SK-N-SH treated with all-trans-retinoic acid at 6 μM for 48 hours (cell line): ENCODE data around the gene NUP133.

Experiments used
- ATAC-seq: fragments of 200-7000 bp; cut with Tn5 transposase; 3 replicates; pipeline ENCODE4 v1.9.1; 2020; ENCODE audit warnings: mild to moderate bottlenecking, moderate library complexity
- ARNTL ChIP-seq: fragments of 450-650 bp; formaldehyde crosslinking; IDR thresholded peaks from 2 replicates; pipeline ENCODE4 v1.5.0; 2020; ENCODE audit warnings: low read depth, mild to moderate bottlenecking, moderate library complexity, borderline replicate concordance
- BACH2 ChIP-seq: fragments of 250-450 bp; sonication (Bioruptor Pico); IDR thresholded peaks from 2 replicates; pipeline ENCODE4 v1.9.0; 2021; ENCODE audit warnings: mild to moderate bottlenecking, borderline replicate concordance
- CREB5 ChIP-seq: fragments of 250-450 bp; sonication (Bioruptor Pico); IDR thresholded peaks from 2 replicates; pipeline ENCODE4 v1.5.1; 2020; ENCODE audit warnings: low read depth, mild to moderate bottlenecking, moderate library complexity
- CSDC2 ChIP-seq: fragments of 250-450 bp; sonication (Bioruptor Pico); IDR thresholded peaks from 2 replicates; pipeline ENCODE4 v1.5.0; 2020; ENCODE audit warnings: mild to moderate bottlenecking, moderate library complexity
- CSRNP3 ChIP-seq: fragments of 250-450 bp; sonication (Bioruptor Pico); IDR thresholded peaks from 2 replicates; pipeline ENCODE4 v1.5.1; 2021; ENCODE audit warnings: mild to moderate bottlenecking, moderate library complexity
- ESRRG ChIP-seq: fragments of 250-450 bp; sonication (Bioruptor Pico); IDR thresholded peaks from 2 replicates; pipeline ENCODE4 v1.6.1; 2021; ENCODE audit warnings: mild to moderate bottlenecking
- GLIS3 ChIP-seq: fragments of 250-450 bp; sonication (Bioruptor Pico); IDR thresholded peaks from 2 replicates; pipeline ENCODE4 v1.5.0; 2020; ENCODE audit warnings: mild to moderate bottlenecking, moderate library complexity
- ISL1 ChIP-seq: fragments of 250-450 bp; sonication (Bioruptor Pico); IDR thresholded peaks from 2 replicates; pipeline ENCODE4 v2.1.2; 2022; ENCODE audit warnings: mild to moderate bottlenecking, moderate library complexity
- OSR1 ChIP-seq: fragments of 250-450 bp; sonication (Bioruptor Pico); IDR thresholded peaks from 2 replicates; pipeline ENCODE4 v1.8.0; 2022; ENCODE audit warnings: moderate library complexity, mild to moderate bottlenecking, inconsistent platforms
- PATZ1 ChIP-seq: fragments of 250-450 bp; sonication (Bioruptor Pico); IDR thresholded peaks from 2 replicates; pipeline ENCODE4 v1.8.0; 2020; ENCODE audit warnings: mild to moderate bottlenecking, moderate library complexity, borderline replicate concordance
- POU6F1 ChIP-seq: fragments of 250-450 bp; sonication (Bioruptor Pico); IDR thresholded peaks from 2 replicates; pipeline ENCODE4 v1.8.0; 2021; ENCODE audit warnings: low read depth, mild to moderate bottlenecking, moderate library complexity, borderline replicate concordance
- PPARA ChIP-seq: fragments of 250-450 bp; sonication (Bioruptor Pico); IDR thresholded peaks from 2 replicates; pipeline ENCODE4 v1.5.0; 2020; ENCODE audit warnings: mild to moderate bottlenecking, borderline replicate concordance
- RARB ChIP-seq: fragments of 250-450 bp; sonication (Bioruptor Pico); IDR thresholded peaks from 2 replicates; pipeline ENCODE4 v1.8.0; 2021; ENCODE audit warnings: mild to moderate bottlenecking, moderate library complexity
- SNAI2 ChIP-seq: fragments of 250-450 bp; sonication (Bioruptor Pico); IDR thresholded peaks from 2 replicates; pipeline ENCODE4 v1.5.0; 2020; ENCODE audit warnings: mild to moderate bottlenecking, moderate library complexity
- TCF4 ChIP-seq: fragments of 250-450 bp; sonication (Bioruptor Pico); IDR thresholded peaks from 2 replicates; pipeline ENCODE4 v1.8.0; 2021; ENCODE audit warnings: mild to moderate bottlenecking, moderate library complexity, borderline replicate concordance
- TOX ChIP-seq: fragments of 250-450 bp; sonication (Bioruptor Pico); IDR thresholded peaks from 2 replicates; pipeline ENCODE4 v1.8.0; 2021; ENCODE audit warnings: mild to moderate bottlenecking, moderate library complexity, borderline replicate concordance
- TSHZ2 ChIP-seq: fragments of 250-450 bp; sonication (Bioruptor Pico); IDR thresholded peaks from 2 replicates; pipeline ENCODE4 v1.5.0; 2020; ENCODE audit warnings: mild to moderate bottlenecking, moderate library complexity
- ZC3H10 ChIP-seq: fragments of 250-450 bp; sonication (Bioruptor Pico); IDR thresholded peaks from 2 replicates; pipeline ENCODE4 v1.5.1; 2021; ENCODE audit warnings: mild to moderate bottlenecking, moderate library complexity
- ZFP3 ChIP-seq: fragments of 250-450 bp; sonication (Bioruptor Pico); IDR thresholded peaks from 2 replicates; pipeline ENCODE4 v1.5.0; 2020; ENCODE audit warnings: mild to moderate bottlenecking, moderate library complexity
- ZFP30 ChIP-seq: fragments of 450-650 bp; formaldehyde crosslinking; IDR thresholded peaks from 2 replicates; pipeline ENCODE4 v1.5.0; 2022; ENCODE audit warnings: mild to moderate bottlenecking, moderate library complexity
- ZNF70 ChIP-seq: fragments of 450-650 bp; formaldehyde crosslinking; IDR thresholded peaks from 2 replicates; pipeline ENCODE4 v1.5.0; 2020; ENCODE audit warnings: mild to moderate bottlenecking, moderate library complexity
- ZNF8 ChIP-seq: fragments of 450-650 bp; formaldehyde crosslinking; IDR thresholded peaks from 2 replicates; pipeline ENCODE4 v1.5.0; 2020; ENCODE audit warnings: mild to moderate bottlenecking, moderate library complexity

The NUP133 gene

GRCh38 chr1:229456016-229456415, 52.1 kb downstream of the NUP133 start:
- TF ChIP-seq SNAI2 (CRISPR knock-in tag) = no peak
- TF ChIP-seq TOX (CRISPR knock-in tag) = no peak
- TF ChIP-seq ZNF70 (CRISPR knock-in tag) = no peak
- TF ChIP-seq PATZ1 (CRISPR knock-in tag) = no peak
- no peak for TF ChIP-seq TSHZ2 (CRISPR knock-in tag)
- TF ChIP-seq ESRRG (CRISPR knock-in tag) = no peak
- TF ChIP-seq GLIS3 (CRISPR knock-in tag) = no peak
- TF ChIP-seq OSR1 (CRISPR knock-in tag) = no peak
- TF ChIP-seq PPARA (CRISPR knock-in tag) = no peak
- TF ChIP-seq BACH2 (CRISPR knock-in tag) = no peak
- no peak for TF ChIP-seq CSRNP3 (CRISPR knock-in tag)
- TF ChIP-seq POU6F1 = no peak
- no peak for TF ChIP-seq RARB (CRISPR knock-in tag)
- TF ChIP-seq TCF4 (CRISPR knock-in tag) = no peak
- TF ChIP-seq ZNF8 (CRISPR knock-in tag) = no peak
- no peak for TF ChIP-seq ZC3H10 (CRISPR knock-in tag)
- TF ChIP-seq ISL1 (CRISPR knock-in tag) = no peak
- no peak for ATAC-seq

- TF ChIP-seq PPARA (CRISPR knock-in tag) (no peak), TCF4 (CRISPR knock-in tag) (no peak), ZFP3 (CRISPR knock-in tag) (no peak), ESRRG (CRISPR knock-in tag) (no peak), ZNF70 (CRISPR knock-in tag) (no peak), CSDC2 (no peak), BACH2 (CRISPR knock-in tag) (no peak), POU6F1 (no peak), ZFP30 (CRISPR knock-in tag) (no peak), PATZ1 (CRISPR knock-in tag) (no peak), GLIS3 (CRISPR knock-in tag) (no peak), CREB5 (CRISPR knock-in tag) (no peak), ARNTL (no peak)
- ATAC-seq = no peak
Observed at GRCh38 chr1:229454056-229454455, 54.1 kb downstream of the NUP133 start.
